ENCODE measurements around the gene IFI30. TPM values are rescaled to one million over a fixed set of nuclear protein-coding genes. Genes with fewer than 3 reads are reported as not detected.

IFI30 gene
- total RNA-seq, 1 donor from 2014 or later, result 0.36 TPM

GRCh38 chr19:18140473-18140872 lies 33.1 kb upstream of the IFI30 start:
- no peaks in the 10 kb centered on the region for H3K27me3 Mint-ChIP-seq (ENCODE audit: low read depth)
- H3K9me3 Mint-ChIP-seq, result peaks cover 3% of the 10 kb centered on the region
- H3K4me3 Mint-ChIP-seq, result no peak overlapping the region
- H3K4me1 Mint-ChIP-seq, result no peaks in the 10 kb centered on the region
- peaks cover 26% of the 10 kb centered on the region for H3K36me3 Mint-ChIP-seq
- H3K27ac Mint-ChIP-seq, result no peak overlapping the region
- DNase-seq (ENCODE audit: low spot score in 2 of 2, unreplicated experiment in 2 of 2), result no peak
- TF ChIP-seq, protein P1, sequence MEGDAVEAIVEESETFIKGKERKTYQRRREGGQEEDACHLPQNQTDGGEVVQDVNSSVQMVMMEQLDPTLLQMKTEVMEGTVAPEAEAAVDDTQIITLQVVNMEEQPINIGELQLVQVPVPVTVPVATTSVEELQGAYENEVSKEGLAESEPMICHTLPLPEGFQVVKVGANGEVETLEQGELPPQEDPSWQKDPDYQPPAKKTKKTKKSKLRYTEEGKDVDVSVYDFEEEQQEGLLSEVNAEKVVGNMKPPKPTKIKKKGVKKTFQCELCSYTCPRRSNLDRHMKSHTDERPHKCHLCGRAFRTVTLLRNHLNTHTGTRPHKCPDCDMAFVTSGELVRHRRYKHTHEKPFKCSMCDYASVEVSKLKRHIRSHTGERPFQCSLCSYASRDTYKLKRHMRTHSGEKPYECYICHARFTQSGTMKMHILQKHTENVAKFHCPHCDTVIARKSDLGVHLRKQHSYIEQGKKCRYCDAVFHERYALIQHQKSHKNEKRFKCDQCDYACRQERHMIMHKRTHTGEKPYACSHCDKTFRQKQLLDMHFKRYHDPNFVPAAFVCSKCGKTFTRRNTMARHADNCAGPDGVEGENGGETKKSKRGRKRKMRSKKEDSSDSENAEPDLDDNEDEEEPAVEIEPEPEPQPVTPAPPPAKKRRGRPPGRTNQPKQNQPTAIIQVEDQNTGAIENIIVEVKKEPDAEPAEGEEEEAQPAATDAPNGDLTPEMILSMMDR (IDR thresholded peaks at IDR 0.05; ENCODE audit: unreplicated experiment), result no peak

DNA sequence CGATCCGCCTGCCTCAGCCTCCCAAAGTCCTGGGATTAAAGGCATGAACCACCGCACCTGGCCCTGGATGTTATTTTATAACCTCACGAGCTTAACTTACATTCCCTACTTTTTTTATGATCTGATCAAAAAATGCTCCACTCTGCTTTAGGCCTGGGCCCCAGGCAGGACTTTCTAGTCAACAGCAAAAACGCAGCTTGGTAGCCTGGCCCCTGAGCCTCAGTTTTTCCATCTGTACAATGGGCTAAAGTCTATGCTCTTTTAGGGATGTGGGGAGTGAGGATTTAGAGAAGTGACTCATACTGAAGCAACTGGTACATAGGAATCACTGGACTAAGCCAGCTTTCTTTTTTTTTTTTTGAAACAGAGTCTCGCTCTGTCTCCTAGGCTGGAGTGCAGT lies 32.6 kb upstream of the IFI30 start:
- H3K4me1 Mint-ChIP-seq, result no peaks in the 10 kb centered on the region
- H3K27me3 Mint-ChIP-seq (ENCODE audit: low read depth), result no peaks in the 10 kb centered on the region
- DNase-seq (ENCODE audit: low spot score in 2 of 2, unreplicated experiment in 2 of 2), result no peak
- no peak overlapping the region for H3K4me3 Mint-ChIP-seq
- H3K9me3 Mint-ChIP-seq, result peaks cover 3% of the 10 kb centered on the region
- TF ChIP-seq, protein P1 (IDR thresholded peaks at IDR 0.05; ENCODE audit: unreplicated experiment), result no peak
- H3K27ac Mint-ChIP-seq, result no peak overlapping the region
- H3K36me3 Mint-ChIP-seq, result peaks cover 23% of the 10 kb centered on the region

DNA sequence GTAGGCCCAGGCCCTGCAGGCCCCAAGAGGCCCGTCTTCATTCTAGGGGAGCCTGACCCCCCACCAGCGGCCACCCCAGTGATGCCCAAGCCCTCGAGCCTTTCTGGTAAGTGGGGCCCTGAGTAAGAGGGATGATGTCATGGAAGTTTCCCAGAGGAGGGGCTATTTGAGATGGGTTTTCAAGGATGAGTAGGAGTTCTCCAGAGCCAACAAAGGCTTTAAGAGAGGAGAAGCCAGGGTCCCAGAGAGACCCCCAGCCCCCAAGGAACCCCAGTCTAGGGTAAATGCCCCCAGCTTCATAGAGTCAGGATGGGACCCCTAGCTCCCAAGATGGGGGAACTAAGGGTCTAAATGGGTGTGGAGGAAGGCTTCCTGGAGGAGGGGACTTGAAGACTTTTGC lies 29.7 kb upstream of the IFI30 start:
- Mint-ChIP-seq H3K27ac (no peak overlapping the region), H3K27me3 (ENCODE audit: low read depth) (no peaks in the 10 kb centered on the region)
- TF ChIP-seq, protein P1 (IDR thresholded peaks at IDR 0.05; ENCODE audit: unreplicated experiment), result no peak

GRCh38 chr19:18144361-18144760 lies 29.3 kb upstream of the IFI30 start:
- H3K27me3 Mint-ChIP-seq (ENCODE audit: low read depth), result no peaks in the 10 kb centered on the region
- H3K27ac Mint-ChIP-seq, result no peak overlapping the region
- H3K4me3 Mint-ChIP-seq, result no peak overlapping the region
- TF ChIP-seq, protein P1 (IDR thresholded peaks at IDR 0.05; ENCODE audit: unreplicated experiment), result no peak
- peaks cover 24% of the 10 kb centered on the region for H3K36me3 Mint-ChIP-seq
- peaks cover 3% of the 10 kb centered on the region for H3K9me3 Mint-ChIP-seq
- H3K4me1 Mint-ChIP-seq, result no peaks in the 10 kb centered on the region
- no peak for DNase-seq (ENCODE audit: low spot score in 2 of 2, unreplicated experiment in 2 of 2)

More for the DNA sequence above, 29.7 kb upstream of the IFI30 start:
- Mint-ChIP-seq H3K36me3 (peaks cover 26% of the 10 kb centered on the region), H3K4me3 (no peak overlapping the region), H3K4me1 (no peaks in the 10 kb centered on the region), H3K9me3 (peaks cover 3% of the 10 kb centered on the region)
- no peak for DNase-seq (ENCODE audit: low spot score in 2 of 2, unreplicated experiment in 2 of 2)

- TF ChIP-seq, protein P1 (IDR thresholded peaks at IDR 0.05; ENCODE audit: unreplicated experiment), result no peak
- Mint-ChIP-seq H3K4me1 (no peaks in the 10 kb centered on the region), H3K9me3 (peaks cover 3% of the 10 kb centered on the region), H3K27ac (no peak overlapping the region), H3K4me3 (no peak overlapping the region), H3K27me3 (ENCODE audit: low read depth) (no peaks in the 10 kb centered on the region), H3K36me3 (peaks cover 26% of the 10 kb centered on the region)
- DNase-seq (ENCODE audit: low spot score in 2 of 2, unreplicated experiment in 2 of 2), result no peak
Measured at GRCh38 chr19:18144906-18145305, 28.7 kb upstream of the IFI30 start.
